Activated CD4-positive, alpha-beta T cell treated with anti-CD3 and anti-CD28 coated beads, Interleukin-2, amount 10 ng/mL, durations not matched to agents 7 days and 5 days (primary cell): Measurements from ENCODE around the gene PAM16. TPM values are rescaled to one million over a fixed set of nuclear protein-coding genes. Genes with fewer than 3 reads are reported as not detected.

Source experiments
- CTCF ChIA-PET: fragments of 350-600 bp; sonication (Branson Sonifier 250); formaldehyde crosslinking; loops from one replicate; lab custom pipeline; 2021; ENCODE audit warnings: antibody characterized with exemption; lab: Charles Lee
- POLR2A ChIA-PET: fragments of 350-600 bp; sonication (Branson Sonifier 250); formaldehyde crosslinking; loops from one replicate; lab custom pipeline; 2021; ENCODE audit warnings: antibody characterized with exemption; lab: Charles Lee
- DNase-seq: peaks from one replicate; pipeline ENCODE4 v3.0.0-alpha.2; 2020
- H3K27ac Mint-ChIP-seq: one replicate; pipeline ENCODE4 v1.8.0; 2021; ENCODE audit warnings: mild to moderate bottlenecking, moderate library complexity, mixed read lengths
- H3K27me3 Mint-ChIP-seq: one replicate; pipeline ENCODE4 v1.8.0; 2021; ENCODE audit warnings: mixed read lengths
- H3K36me3 Mint-ChIP-seq: one replicate; pipeline ENCODE4 v1.8.0; 2021; ENCODE audit warnings: low read depth, mixed read lengths
- H3K4me1 Mint-ChIP-seq: one replicate; pipeline ENCODE4 v1.8.0; 2021; ENCODE audit warnings: mixed read lengths
- H3K4me3 Mint-ChIP-seq: one replicate; pipeline ENCODE4 v1.8.0; 2021; ENCODE audit warnings: mild to moderate bottlenecking, moderate library complexity, mixed read lengths
- H3K9me3 Mint-ChIP-seq: one replicate; pipeline ENCODE4 v1.8.0; 2021; ENCODE audit warnings: mixed read lengths
- total RNA-seq, 2 experiments: library from RNA; stranded (reverse); gene quantifications; one replicate each; pipeline ENCODE4 v1.2.3, GENCODE V29; 2021

The PAM16 gene
- total RNA-seq, 2 experiments from 2014 or later: 35.1 to 39.3 TPM

DNA sequence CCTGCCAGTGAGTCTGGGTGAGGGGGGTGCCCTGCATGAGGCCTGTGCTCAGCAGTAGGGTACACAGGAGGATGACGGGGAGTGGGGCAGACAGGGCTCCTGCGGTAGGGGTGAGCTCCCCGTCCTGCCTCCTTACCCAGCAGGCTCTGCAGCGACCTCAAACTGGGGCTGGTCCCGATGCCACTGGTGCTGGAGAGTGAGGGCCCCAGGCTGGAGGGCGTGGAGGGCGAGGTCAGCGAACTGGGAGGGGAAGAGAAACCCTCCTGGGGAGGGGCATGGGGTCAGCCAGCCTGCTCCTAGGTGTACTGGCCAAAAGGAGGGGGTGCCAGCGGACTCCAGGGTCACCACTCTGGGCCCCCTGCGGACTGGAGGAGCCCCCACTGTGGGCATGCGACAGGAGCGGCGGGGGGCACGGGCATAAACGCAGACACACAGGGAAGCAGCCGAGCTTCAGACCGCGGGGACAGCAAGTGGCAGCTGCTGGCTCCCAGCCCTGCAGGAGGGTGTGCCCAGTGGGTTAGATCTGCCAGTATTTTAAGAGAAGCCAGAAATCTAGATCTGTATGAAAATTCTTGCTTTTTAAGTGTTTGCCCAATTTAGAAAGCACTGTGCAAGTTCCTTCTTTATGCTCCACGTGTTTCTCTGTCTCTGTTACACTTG, 11.5 kb upstream of the PAM16 start:
- Mint-ChIP-seq H3K9me3 (no peaks in the 10 kb centered on the region), H3K4me3 (no peak overlapping the region), H3K27me3 (no peaks in the 10 kb centered on the region), H3K36me3 (peaks cover 29% of the 10 kb centered on the region), H3K27ac (no peak overlapping the region), H3K4me1 (peaks cover 1% of the 10 kb centered on the region)
- DNase-seq: no peak
- CTCF ChIA-PET: interaction anchor here (0.6 to 1.6 kb wide), 3 partner anchors 12 to 211 kb away, joined by 3 to 6 read pairs (median 3); partner anchors contain the start of gene PAM16
- POLR2A ChIA-PET: no interaction called here

DNA sequence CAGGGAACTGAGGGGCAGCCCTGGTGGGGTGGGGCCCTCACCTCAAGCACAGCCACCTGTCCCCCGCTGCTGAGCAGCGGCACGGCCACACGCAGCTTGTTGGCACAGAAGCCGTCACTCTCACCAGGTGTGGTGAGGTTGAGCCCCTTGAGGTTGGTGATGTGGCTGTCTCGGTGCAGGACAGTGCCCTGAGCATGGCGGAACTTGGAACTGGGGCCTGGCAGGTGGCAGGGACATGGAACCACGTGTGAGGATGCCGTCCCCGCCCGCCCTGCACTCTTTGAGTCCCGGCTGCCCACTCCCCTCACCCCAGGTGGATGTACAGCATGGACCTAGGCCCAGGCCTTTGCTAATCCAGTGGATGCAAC, 10.8 kb upstream of the PAM16 start:
- Mint-ChIP-seq H3K4me1 (no peaks in the 10 kb centered on the region), H3K27me3 (no peaks in the 10 kb centered on the region), H3K27ac (no peak overlapping the region), H3K36me3 (peaks cover 26% of the 10 kb centered on the region), H3K9me3 (no peaks in the 10 kb centered on the region), H3K4me3 (no peak overlapping the region)
- ChIA-PET CTCF (interaction anchor here (1.4 to 1.6 kb wide), 2 partner anchors 11 to 17 kb away, joined by 3 to 6 read pairs; partner anchors contain the start of gene PAM16), POLR2A (no interaction called here)
- no peak for DNase-seq

DNA sequence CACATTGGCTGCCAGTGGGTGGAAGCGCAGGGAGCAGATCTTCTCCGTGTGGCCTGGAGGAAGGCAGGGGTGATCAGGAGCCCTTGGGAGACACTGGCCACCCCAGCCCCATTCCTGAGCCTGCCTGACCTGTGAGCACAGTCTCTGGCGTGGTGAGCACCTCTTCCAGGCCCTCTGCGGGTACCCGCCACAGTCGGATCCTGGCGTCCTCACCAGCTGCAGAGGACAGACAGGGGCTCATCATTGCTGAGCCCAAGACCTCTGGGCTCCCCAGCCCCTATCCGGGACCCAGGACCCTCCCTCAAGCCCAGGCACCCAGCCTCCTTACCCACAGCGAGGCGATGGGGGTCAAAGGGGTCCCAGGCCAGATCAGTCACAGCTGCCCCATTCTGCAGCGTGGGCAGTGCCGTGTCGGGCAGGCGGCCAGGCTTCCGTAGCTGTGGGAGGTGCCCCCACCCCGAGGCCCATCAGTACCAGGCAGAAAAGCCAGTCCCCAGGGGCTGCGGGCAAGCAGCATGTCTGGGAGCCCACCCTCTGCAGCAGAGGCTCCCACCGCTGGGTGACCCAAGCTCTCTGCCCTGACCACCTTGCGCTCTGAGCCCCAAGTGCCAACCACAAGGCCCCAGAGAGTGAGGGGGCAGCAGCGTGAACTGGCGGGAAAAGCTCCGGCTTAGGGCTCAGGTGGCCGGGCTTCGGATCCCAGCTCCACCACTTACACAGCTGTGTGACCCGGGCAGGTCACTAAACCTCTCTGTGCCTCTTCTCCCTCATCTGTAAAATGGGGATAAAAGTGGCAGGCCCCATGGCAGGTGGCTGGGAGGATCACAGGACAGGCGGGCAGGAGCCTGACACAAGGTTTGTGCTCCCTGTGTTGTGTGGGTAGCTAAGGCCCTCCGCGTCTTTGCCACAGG, 10.2 kb upstream of the PAM16 start:
- POLR2A ChIA-PET: no interaction called here
- Mint-ChIP-seq H3K27ac (no peak overlapping the region), H3K27me3 (no peaks in the 10 kb centered on the region), H3K4me3 (no peak overlapping the region), H3K9me3 (no peaks in the 10 kb centered on the region), H3K36me3 (peaks cover 26% of the 10 kb centered on the region), H3K4me1 (no peaks in the 10 kb centered on the region)
- CTCF ChIA-PET: interaction anchor here (1.4 to 1.6 kb wide), 2 partner anchors 10 to 17 kb away, joined by 3 to 6 read pairs; partner anchors contain the start of gene PAM16
- no peak for DNase-seq

DNA sequence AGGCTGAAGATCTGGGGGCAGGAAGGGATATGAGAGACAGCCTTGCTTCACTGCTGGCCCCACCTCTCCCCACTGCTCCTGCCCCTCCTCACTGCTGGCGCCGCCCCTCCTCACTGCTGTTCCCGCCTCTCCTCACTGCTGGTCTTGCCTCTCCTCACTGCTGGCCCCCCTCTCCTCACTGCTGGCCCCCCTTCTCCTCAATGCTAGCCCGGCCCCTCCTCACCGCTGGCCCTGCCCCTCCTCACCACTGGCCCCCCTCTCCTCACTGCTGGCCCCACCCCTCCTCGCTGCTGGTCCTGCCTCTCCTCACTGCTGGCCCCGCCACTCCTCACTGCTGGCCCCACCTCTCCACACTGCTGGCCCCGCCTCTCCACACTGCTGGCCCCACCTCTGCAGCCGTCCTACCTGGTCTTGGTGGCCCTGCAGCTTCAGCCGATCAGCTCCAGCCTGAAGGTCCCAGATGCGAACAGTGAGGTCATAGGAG, 9.5 kb upstream of the PAM16 start:
- DNase-seq: peak; percentile 28
- CTCF ChIA-PET: interaction anchor here (1.6 kb wide), 1 partner anchor 41 kb away, joined by 6 read pairs; no protein-coding TSS in a partner anchor
- peaks cover 26% of the 10 kb centered on the region for H3K36me3 Mint-ChIP-seq
- H3K9me3 Mint-ChIP-seq: no peaks in the 10 kb centered on the region
- peak overlapping the region; percentile 50 for H3K27ac Mint-ChIP-seq
- H3K4me1 Mint-ChIP-seq: no peaks in the 10 kb centered on the region
- POLR2A ChIA-PET: no interaction called here
- H3K4me3 Mint-ChIP-seq: no peak overlapping the region
- H3K27me3 Mint-ChIP-seq: no peaks in the 10 kb centered on the region

DNA sequence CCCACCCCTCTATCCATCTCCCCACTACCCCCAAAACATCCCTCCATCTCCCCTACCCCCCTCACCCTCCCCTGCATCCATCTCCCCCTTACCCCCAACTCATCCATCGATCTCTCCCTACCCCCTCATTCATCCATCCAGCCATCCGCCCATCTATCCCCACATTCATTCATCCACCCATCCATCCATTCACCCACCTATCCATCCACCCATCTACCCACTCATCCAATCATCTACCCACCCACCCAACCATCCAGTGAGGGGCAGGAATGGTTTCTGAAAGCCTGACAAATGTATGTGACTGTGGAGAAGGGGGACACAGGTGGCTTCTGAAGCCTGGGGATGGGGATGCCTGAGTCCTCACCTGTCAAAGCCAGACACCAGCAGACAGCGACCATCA, 8.8 kb upstream of the PAM16 start:
- no peak overlapping the region for H3K27ac Mint-ChIP-seq
- CTCF ChIA-PET: interaction anchor here (0.9 to 1.6 kb wide), 5 partner anchors 9 to 146 kb away, joined by 3 to 7 read pairs (median 4); partner anchors contain the start of gene VASN
- DNase-seq: no peak
- H3K4me3 Mint-ChIP-seq: no peak overlapping the region
- no peaks in the 10 kb centered on the region for H3K27me3 Mint-ChIP-seq
- POLR2A ChIA-PET: no interaction called here
- peaks cover 26% of the 10 kb centered on the region for H3K36me3 Mint-ChIP-seq
- H3K4me1 Mint-ChIP-seq: no peaks in the 10 kb centered on the region
- no peaks in the 10 kb centered on the region for H3K9me3 Mint-ChIP-seq

DNA sequence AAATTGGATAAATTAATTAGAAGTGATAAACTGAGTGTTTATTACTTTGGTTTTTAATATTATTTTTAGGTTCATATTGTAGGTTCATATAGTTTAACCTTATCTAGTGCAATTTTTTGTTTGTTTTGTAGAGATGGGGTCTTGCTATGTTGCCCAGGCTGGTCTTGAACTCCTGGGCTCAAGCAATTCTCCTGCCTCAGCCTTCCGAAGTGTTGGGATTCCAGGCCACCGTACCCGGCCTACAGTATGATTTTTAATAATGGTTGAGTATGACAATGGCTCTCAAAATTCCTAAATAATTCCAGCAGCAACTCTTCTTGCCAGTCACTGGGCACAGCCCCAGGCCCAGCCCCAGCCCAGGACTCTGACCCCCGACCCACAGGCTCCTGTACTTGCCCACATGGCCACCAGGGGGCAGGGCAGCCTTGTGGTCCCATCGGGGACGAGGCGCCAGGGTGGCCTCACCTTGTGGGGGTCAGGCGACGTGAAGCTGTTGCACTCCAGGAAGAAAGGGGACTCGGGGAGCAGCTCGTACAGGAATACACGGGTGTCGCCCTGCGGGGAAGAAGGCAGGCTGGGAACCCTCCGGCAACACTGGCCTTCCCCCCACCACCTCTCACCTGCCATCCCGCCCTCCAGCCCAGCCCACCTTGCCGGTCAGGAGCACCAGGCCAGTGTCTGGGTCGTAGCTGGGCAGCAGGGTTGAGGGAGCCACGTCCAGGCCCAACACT, 7.9 kb upstream of the PAM16 start:
- H3K4me1 Mint-ChIP-seq: no peaks in the 10 kb centered on the region
- H3K9me3 Mint-ChIP-seq: no peaks in the 10 kb centered on the region
- H3K27me3 Mint-ChIP-seq: no peaks in the 10 kb centered on the region
- POLR2A ChIA-PET: no interaction called here
- peaks cover 30% of the 10 kb centered on the region for H3K36me3 Mint-ChIP-seq
- DNase-seq: peak; percentile 61
- CTCF ChIA-PET: interaction anchor here (0.7 to 1.6 kb wide), 8 partner anchors 10 to 227 kb away, joined by 3 to 7 read pairs (median 3); partner anchors contain the start of gene VASN
- H3K27ac Mint-ChIP-seq: peak overlapping the region; percentile 82
- no peak overlapping the region for H3K4me3 Mint-ChIP-seq

DNA sequence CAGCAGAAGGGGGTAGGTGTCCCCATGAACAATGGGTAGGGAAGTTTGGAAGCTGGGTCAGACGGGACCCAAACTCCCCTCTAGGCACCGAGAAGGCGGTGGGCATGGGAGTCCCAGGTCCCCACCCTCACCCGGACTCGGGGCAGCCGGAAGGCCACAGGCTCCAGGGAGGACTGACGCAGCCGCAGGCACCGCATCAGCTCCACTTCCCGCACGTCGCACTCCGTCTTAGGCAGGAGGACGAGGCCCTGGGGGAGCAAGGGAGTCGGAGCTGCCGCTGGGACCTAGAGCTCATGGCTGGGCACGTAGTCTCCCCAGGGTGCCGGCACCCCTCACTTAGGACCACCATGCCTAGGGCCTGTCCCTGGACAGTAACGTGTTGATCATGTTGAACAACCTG, 7.1 kb upstream of the PAM16 start:
- H3K36me3 Mint-ChIP-seq: peaks cover 30% of the 10 kb centered on the region
- H3K4me3 Mint-ChIP-seq: no peak overlapping the region
- no peak overlapping the region for H3K27ac Mint-ChIP-seq
- H3K4me1 Mint-ChIP-seq: no peaks in the 10 kb centered on the region
- no peaks in the 10 kb centered on the region for H3K27me3 Mint-ChIP-seq
- H3K9me3 Mint-ChIP-seq: no peaks in the 10 kb centered on the region
- POLR2A ChIA-PET: no interaction called here
- DNase-seq: no peak
- CTCF ChIA-PET: interaction anchor here (1.0 kb wide), 1 partner anchor 228 kb away, joined by 3 read pairs; no protein-coding TSS in a partner anchor

DNA sequence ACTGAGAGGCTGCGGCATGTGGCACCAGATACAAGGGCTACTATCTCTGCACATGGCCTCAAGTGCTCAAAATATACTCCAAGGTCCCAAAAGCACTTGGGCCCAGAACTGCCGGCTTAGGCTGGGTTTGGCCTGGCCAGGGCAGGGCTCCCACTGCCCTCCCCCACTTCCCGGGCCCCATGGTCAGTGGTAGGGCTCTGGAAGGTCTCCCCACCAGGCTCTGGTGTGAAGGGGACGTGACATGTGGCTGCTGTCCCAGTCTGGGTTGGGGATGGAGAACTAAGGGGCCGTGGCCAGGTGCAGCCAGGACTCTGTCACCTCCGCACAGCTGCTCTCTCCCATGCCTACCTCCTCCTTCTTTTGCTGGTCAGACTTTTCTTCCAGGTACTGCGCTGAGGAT, 5.7 kb upstream of the PAM16 start:
- H3K36me3 Mint-ChIP-seq: peaks cover 22% of the 10 kb centered on the region
- no peak overlapping the region for H3K27ac Mint-ChIP-seq
- DNase-seq: no peak
- H3K4me1 Mint-ChIP-seq: peaks cover 2% of the 10 kb centered on the region
- CTCF ChIA-PET: interaction anchor here (1.4 kb wide), 1 partner anchor 103 kb away, joined by 3 read pairs; no protein-coding TSS in a partner anchor
- no peaks in the 10 kb centered on the region for H3K27me3 Mint-ChIP-seq
- POLR2A ChIA-PET: no interaction called here
- no peaks in the 10 kb centered on the region for H3K9me3 Mint-ChIP-seq
- H3K4me3 Mint-ChIP-seq: no peak overlapping the region

DNA sequence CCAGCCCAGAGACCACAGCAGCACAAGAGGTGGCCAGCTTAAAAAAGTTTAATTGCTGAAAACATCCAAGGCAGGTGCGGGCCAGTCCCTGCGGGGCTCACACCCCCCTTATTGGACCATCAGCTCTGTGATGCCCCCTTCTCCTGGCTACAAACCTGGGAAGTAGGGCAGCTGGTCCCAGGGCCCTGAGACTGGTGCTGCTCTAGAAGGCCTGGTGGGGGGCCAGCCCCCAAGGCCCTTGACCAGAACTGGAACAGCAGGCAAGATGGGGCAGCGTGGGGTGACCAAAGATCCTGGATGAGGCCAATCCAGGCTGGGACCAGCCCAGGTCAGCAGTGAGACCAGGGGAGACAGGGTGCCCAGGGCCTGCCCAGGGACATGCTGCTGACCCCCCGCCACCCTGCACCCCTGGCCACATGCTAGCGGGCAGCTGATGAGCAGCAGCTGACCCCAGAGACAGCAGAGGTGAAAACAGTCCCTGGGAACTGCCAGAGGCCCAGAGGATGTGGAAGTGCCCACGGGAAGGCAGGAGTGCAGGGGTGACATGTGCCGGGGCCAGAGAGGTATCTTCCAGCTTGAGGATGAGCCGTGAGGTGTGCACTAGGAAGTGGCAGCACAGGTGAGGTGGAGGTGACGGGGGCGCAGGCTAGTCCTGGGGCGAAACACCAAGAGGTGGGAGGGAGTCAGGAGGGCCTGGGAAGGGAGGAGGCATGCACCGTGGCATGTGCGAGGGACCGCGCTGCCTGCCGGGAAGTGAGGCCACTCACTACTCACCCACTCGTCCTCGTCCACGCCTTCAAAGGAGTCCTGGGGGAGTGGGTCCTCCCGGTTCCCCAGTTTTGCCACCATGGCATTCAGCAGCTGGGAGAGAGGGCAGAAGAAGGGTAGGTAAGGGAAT, 3.6 kb upstream of the PAM16 start:
- no peaks in the 10 kb centered on the region for H3K27me3 Mint-ChIP-seq
- no peak overlapping the region for H3K27ac Mint-ChIP-seq
- no peaks in the 10 kb centered on the region for H3K9me3 Mint-ChIP-seq
- H3K36me3 Mint-ChIP-seq: peaks cover 22% of the 10 kb centered on the region
- H3K4me1 Mint-ChIP-seq: peaks cover 13% of the 10 kb centered on the region
- no peak overlapping the region for H3K4me3 Mint-ChIP-seq
- ChIA-PET POLR2A (no interaction called here), CTCF (interaction anchor here (0.6 to 1.4 kb wide), 2 partner anchors 42 to 48 kb away, joined by 3 to 4 read pairs; no protein-coding TSS in a partner anchor)
- no peak for DNase-seq

DNA sequence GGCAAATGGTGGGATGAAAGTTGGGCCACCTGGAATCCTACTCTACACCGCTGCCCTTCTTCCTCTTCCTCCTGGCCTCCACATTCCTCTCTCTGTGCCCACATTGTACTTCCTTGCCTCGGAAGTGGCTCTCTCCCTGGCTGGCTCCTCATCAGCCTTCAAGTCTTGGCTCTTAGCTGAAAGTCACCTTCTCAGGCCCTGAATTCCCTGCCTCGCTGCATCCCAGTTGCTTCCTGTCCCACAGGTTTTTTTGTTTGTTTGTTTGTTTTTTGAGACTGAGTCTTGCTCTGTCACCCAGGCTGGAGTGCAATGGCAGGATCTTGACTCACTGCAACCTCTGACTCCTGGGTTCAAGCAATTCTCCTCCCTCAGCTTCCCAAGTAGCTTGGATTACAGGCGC, 2.6 kb upstream of the PAM16 start:
- ChIA-PET CTCF (interaction anchor here (1.0 to 1.4 kb wide), 2 partner anchors 49 kb away, joined by 3 to 4 read pairs; no protein-coding TSS in a partner anchor), POLR2A (no interaction called here)
- DNase-seq: no peak
- H3K27ac Mint-ChIP-seq: no peak overlapping the region
- no peaks in the 10 kb centered on the region for H3K9me3 Mint-ChIP-seq
- H3K4me1 Mint-ChIP-seq: peaks cover 19% of the 10 kb centered on the region
- no peak overlapping the region for H3K4me3 Mint-ChIP-seq
- no peaks in the 10 kb centered on the region for H3K27me3 Mint-ChIP-seq
- H3K36me3 Mint-ChIP-seq: peaks cover 18% of the 10 kb centered on the region

DNA sequence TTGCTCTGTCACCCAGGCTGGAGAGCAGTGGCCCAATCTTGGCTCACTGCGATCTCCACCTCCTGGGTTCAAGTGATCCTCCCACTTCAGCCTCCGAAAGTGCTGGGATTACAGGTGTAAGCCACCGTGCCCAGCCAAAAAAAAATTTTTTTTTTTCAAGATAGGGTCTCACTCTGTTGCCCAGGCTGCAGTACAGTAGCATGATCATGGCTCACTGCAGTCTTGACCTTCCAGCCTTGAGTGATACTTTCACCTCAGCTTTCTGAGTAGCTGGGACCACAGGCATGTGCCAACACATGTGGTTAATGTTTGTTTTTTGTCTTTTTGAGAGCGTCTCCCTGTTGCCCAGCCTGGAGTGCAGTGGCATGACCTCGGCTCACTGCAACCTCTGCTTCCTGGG, 1.7 kb upstream of the PAM16 start:
- POLR2A ChIA-PET: no interaction called here
- no peak overlapping the region for H3K4me3 Mint-ChIP-seq
- H3K27me3 Mint-ChIP-seq: no peaks in the 10 kb centered on the region
- CTCF ChIA-PET: interaction anchor here (1.0 kb wide), 1 partner anchor 50 kb away, joined by 3 read pairs; no protein-coding TSS in a partner anchor
- H3K4me1 Mint-ChIP-seq: peaks cover 23% of the 10 kb centered on the region
- no peaks in the 10 kb centered on the region for H3K9me3 Mint-ChIP-seq
- no peak for DNase-seq
- peaks cover 15% of the 10 kb centered on the region for H3K36me3 Mint-ChIP-seq
- no peak overlapping the region for H3K27ac Mint-ChIP-seq
